ENCODE results near the gene KLHDC10. TPM values are rescaled to one million over a fixed set of nuclear protein-coding genes. Genes with fewer than 3 reads are reported as not detected.

Gene KLHDC10
- polyA plus RNA-seq, 2 of the 4 experiments (the other 2 are of a cell fraction), result 25.7 to 35.0 TPM

DNA sequence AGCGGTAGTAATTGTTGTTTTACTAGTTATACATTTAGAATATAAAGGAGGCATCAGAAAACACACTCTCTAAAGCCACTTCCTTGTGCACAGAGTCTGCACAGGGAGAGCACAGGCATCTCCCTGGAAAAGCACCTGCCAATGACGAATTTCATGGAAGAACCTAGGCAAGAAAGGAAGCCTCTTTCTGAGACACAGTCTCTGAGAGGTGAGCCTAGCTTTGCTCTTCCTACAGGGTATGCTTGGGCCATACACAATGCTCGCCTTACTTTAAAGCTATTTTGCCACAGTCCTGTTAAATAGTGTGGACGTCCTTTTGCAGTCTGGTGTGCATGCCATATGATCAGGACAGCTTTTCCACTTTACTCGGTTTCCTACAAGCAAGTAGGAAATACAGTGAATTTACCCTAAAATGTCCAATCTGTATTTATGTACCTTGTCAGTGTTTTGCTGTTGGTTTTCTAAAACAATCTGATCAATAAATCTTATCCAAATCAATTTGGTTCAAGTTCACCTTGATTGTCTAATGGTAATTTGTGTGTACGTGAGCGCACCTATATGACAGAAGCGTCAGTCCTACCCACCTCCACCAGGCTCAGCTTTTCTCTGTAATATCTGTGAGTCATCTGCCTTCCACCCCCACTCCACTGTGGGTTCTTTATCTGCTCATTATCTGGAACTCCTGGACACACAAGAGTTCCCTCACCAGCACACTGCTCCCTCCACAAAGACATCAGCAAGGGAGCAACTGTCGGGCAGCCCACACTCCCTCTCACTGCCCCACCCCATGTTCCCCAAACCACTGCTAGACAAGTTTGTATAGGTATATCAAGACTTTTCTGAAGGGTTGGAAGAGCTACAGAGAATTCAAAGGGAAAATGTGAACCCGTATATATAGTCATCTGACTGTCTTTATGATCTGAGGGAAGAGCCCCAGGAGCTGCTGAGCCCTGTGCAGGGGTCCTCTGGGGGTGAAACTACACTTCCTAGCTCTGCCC, 65.2 kb downstream of the KLHDC10 start:
- Histone ChIP-seq H3K27ac (no peak overlapping the region), H3K4me1 (peaks cover 6% of the 10 kb centered on the region; the same call in 1 of the 3 replicates), H3K4me3 (no peak overlapping the region), H3K9me3 (no peaks in the 10 kb centered on the region), H3K4me2 (no peak overlapping the region)
- WGBS (ENCODE audit: missing lambda C conversion rate), result 94% methylated on average over 10 of the region's 10 CpGs
- no peak for FAIRE-seq
- POLR2A ChIA-PET, result no interaction called here
- TF ChIP-seq ZNF302 (CRISPR knock-in tag; IDR thresholded peaks at IDR 0.05) (no peak), MAFK (IDR thresholded peaks at IDR 0.05; ENCODE audit: partially characterized antibody) (no peak), NR3C1 (IDR thresholded peaks at IDR 0.05) (no peak), HOXB13 (CRISPR knock-in tag; IDR thresholded peaks at IDR 0.05; ENCODE audit: low read depth) (no peak), MAX (IDR thresholded peaks at IDR 0.05) (no peak), TP53 (CRISPR knock-in tag; IDR thresholded peaks at IDR 0.05) (no peak), EHF (CRISPR knock-in tag; IDR thresholded peaks at IDR 0.05) (no peak), JUN (IDR thresholded peaks at IDR 0.05) (no peak), RAD21 (conservative IDR thresholded peaks at IDR 0.05 in 1 of 2, IDR thresholded peaks at IDR 0.05 in 1 of 2) (no peak), SMC3 (IDR thresholded peaks at IDR 0.05) (no peak), GATA3 (IDR thresholded peaks at IDR 0.05; ENCODE audit: borderline replicate concordance) (no peak), KDM1A (IDR thresholded peaks at IDR 0.05; ENCODE audit: low read depth) (no peak), NPAS2 (CRISPR knock-in tag; IDR thresholded peaks at IDR 0.05; ENCODE audit: borderline replicate concordance) (no peak), FOXS1 (CRISPR knock-in tag; IDR thresholded peaks at IDR 0.05) (no peak)
- no peak for ATAC-seq
- no peak for DNase-seq (ENCODE audit: low read depth in 1 of 2, low spot score in 1 of 2)
- CTCF ChIA-PET, result interaction anchor here (0.6 to 1.3 kb wide), 2 partner anchors 8 to 12 kb away, joined by 3 read pairs; no protein-coding TSS in a partner anchor

- DNase-seq (ENCODE audit: low read depth in 1 of 2, low spot score in 1 of 2), result no peak
- H3K9me3 ChIP-seq, result no peaks in the 10 kb centered on the region
- no peak for ATAC-seq
- 100% methylated on average over 1 of the region's 1 CpG for WGBS (ENCODE audit: missing lambda C conversion rate)
- H3K4me2 ChIP-seq, result no peak overlapping the region
- CTCF ChIA-PET, result interaction anchor here (1.3 kb wide), 1 partner anchor 11 kb away, joined by 3 read pairs; no protein-coding TSS in a partner anchor
- no peak for FAIRE-seq
- H3K4me1 ChIP-seq, result peaks cover 6% of the 10 kb centered on the region; the same call in 1 of the 3 replicates
- TF ChIP-seq MYC (IDR thresholded peaks at IDR 0.05; ENCODE audit: borderline replicate concordance, low read length) (no peak), ZC3H11A (IDR thresholded peaks at IDR 0.05) (no peak), ZNF302 (CRISPR knock-in tag; IDR thresholded peaks at IDR 0.05) (no peak), CHD4 (IDR thresholded peaks at IDR 0.05; ENCODE audit: borderline replicate concordance) (no peak), MAX (IDR thresholded peaks at IDR 0.05) (no peak), POLR2AphosphoS2 (conservative IDR thresholded peaks at IDR 0.05; ENCODE audit: low read length) (no peak), EHMT2 (IDR thresholded peaks at IDR 0.05; ENCODE audit: low read depth) (no peak)
- TF ChIP-seq, protein P1, sequence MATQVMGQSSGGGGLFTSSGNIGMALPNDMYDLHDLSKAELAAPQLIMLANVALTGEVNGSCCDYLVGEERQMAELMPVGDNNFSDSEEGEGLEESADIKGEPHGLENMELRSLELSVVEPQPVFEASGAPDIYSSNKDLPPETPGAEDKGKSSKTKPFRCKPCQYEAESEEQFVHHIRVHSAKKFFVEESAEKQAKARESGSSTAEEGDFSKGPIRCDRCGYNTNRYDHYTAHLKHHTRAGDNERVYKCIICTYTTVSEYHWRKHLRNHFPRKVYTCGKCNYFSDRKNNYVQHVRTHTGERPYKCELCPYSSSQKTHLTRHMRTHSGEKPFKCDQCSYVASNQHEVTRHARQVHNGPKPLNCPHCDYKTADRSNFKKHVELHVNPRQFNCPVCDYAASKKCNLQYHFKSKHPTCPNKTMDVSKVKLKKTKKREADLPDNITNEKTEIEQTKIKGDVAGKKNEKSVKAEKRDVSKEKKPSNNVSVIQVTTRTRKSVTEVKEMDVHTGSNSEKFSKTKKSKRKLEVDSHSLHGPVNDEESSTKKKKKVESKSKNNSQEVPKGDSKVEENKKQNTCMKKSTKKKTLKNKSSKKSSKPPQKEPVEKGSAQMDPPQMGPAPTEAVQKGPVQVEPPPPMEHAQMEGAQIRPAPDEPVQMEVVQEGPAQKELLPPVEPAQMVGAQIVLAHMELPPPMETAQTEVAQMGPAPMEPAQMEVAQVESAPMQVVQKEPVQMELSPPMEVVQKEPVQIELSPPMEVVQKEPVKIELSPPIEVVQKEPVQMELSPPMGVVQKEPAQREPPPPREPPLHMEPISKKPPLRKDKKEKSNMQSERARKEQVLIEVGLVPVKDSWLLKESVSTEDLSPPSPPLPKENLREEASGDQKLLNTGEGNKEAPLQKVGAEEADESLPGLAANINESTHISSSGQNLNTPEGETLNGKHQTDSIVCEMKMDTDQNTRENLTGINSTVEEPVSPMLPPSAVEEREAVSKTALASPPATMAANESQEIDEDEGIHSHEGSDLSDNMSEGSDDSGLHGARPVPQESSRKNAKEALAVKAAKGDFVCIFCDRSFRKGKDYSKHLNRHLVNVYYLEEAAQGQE (IDR thresholded peaks at IDR 0.05), result no peak
- H3K27ac ChIP-seq, result no peak overlapping the region
- POLR2A ChIA-PET, result no interaction called here
- H3K4me3 ChIP-seq, result no peak overlapping the region
These were observed 66.3 kb downstream of the KLHDC10 start for GRCh38 chr7:130136579-130137167.

Data from A549 (cell line).